GM18517 (cell line): Measurements from ENCODE around the gene ZNF722.
"Not testable (repeated sequence)": the region's sequence is repeated elsewhere in the genome, so short reads cannot be mapped to it uniquely, and the experiment has no call there.

Source experiments
- ATAC-seq: cut with Tn5 transposase; IDR thresholded peaks from one replicate; pipeline ENCODE4 v1.9.1; 2021; ENCODE audit warnings: mild to moderate bottlenecking, moderate library complexity; ENCODE audit not compliant: unreplicated experiment

Gene ZNF722

GRCh38 chr7:63998549-63998948, at the start of gene ZNF722:
TSS of gene ZNF722 (plus strand) at chr7:63998849. CDS start at chr7:63998962, 113 bp downstream.
- no peak for ATAC-seq

DNA sequence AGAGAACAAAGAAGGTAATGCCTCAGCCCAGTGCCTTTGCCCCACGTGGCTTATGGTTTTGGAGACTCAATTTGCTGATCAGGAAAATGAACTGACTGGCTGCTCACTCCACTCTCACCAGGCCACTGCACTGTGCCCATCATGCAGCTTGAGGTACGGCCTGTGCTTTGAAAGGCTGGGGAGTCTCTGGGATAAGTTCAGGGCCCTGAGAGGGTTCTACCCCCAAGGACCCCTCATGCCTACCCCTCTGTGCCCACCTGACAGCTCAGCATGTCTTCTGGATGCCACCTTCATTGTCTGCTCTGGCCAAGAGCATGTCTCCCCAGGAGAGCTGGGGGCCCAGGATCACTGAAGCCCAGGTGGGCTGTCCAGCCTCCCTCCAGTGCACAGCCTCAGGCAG, 45.5 kb upstream of the ZNF722 start:
- no peak for ATAC-seq

DNA sequence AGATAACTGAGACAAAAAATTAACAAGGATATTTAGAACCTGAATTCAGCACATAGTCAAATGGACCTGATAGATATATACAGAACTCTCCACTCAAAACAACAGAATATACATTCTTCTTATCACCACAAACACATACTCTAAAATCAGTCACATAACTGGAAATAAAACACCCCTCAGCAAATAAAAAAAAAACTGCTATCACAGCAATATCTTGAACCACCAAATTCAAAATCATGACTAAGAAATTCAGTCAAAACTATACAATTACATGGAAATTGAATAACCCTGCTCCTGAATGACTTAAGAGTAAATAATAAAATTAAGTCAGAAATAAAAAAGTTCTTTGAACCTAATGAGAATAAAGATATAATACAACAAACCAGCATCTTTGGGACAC, 30.0 kb upstream of the ZNF722 start:
- ATAC-seq = no peak

DNA sequence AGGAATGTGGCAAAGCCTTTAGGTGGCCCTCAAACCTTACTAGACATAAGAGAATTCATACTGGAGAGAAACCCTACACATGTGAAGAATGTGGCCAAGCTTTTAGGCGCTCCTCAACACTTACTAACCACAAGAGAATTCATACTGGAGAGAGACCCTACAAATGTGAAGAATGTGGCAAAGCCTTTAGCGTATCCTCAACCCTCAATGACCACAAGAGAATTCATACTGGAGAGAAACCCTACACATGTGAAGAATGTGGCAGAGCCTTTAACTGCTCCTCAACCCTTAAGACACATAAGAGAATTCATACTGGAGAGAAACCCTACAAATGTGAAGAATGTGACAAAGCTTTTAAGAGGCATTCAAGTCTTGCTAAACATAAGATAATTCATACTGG, 16.8 kb downstream of the ZNF722 start:
- ATAC-seq = not testable (repeated sequence)

DNA sequence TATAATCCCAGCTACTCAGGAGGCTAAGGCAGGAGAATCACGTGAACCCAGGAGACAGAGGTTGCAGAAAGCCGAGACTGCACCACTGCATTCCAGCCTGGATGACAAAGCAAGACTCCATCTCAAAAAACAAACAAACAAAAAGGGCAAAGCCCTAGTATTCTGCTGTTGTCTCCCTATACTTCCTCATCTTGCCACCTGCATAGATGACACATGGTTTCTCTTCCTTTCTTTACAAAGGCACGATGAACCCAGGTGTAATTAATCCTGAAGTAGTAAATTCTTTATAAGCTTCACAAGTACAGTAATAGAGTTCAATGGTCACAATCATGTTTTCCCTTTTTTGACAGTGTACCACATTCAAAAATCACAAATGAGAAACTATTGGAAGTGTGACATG, 36.7 kb downstream of the ZNF722 start:
- no peak for ATAC-seq

DNA sequence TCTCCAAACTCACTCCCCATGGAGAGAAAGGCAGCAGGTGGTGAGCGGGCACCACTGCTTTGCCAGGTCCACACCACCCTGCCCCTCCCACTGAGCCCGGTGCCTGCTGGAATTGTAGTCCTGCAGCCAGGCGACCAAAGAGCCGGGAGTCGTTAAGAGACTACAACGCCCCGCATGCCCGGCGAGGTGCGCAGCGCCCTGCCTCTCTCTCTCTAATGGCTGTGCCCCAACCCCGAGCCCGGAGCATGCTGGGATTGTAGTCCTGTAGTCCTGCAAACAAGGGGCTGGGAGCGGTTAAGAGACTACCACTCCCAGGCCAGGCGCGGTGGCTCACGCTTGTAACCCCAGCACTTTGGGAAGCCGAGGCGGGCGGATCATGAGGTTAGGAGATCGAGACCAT, 38.4 kb downstream of the ZNF722 start:
- no peak for ATAC-seq

DNA sequence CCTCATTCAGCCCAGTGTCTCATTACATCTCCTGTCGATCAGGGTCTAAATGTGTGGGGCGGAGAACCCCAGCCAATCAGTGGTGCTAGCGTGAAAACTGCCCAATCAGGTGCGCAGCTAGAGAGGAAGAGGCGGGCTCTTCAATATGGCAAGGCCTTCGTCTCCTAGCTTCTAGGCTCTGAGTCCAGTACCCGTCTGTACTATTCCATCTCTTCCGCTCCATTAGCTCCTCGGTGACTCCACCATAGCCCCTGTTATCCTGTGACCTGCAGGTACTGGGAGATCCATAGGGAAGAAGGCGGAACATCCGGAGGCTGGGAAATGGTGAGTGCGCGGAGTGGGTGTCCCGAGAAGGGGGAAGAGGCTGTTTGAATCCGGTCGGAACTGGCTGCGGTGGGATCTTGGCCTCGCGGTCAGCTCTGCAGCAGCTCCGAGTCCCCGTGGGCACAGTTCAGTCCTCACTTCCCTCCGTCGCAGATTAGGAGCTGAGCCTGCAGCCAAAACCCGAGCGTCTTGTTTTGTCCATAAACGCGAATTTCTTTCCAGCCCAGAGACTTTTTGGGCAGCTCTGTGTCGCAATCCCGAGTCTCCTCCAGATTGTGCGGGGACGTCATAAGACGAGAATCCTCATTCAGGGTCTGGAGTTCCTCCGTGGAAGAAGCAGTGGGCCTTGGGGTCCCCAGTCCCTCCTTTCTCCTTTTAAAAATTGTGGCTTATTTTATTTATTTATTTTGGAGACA, 46.8 kb downstream of the ZNF722 start, which contains the start of gene ZNF727:
TSS of gene ZNF727 (plus strand) at position 134 of the 740 bp plus-strand sequence. CDS start at position 322, 188 bp downstream.
- no peak for ATAC-seq

GRCh38 chr7:64046041-64046389, 47.4 kb downstream of the ZNF722 start:
- no peak for ATAC-seq
